Cardiac fibroblast (primary cell): ENCODE measurements around the gene ENPEP.
"Not testable (repeated sequence)": the region's sequence is repeated elsewhere in the genome, so short reads cannot be mapped to it uniquely, and the experiment has no call there.

Experiments
- DNase-seq, 2 donors: peaks; one replicate each; pipeline versions ENCODE4 v3.0.0 to v3.0.0-alpha.2; 2010; ENCODE audit warnings: low read depth in 2 of 2
- H3K4me3 ChIP-seq, 2 donors: replicated peaks in 1 of 2; 1 replicate in 1 of 2; 2 replicates in 1 of 2; pipeline ENCODE4 v1.5.1; 2011; ENCODE audit warnings: low read depth in 2 of 2, low read length in 2 of 2, mild to moderate bottlenecking in 2 of 2, moderate library complexity in 1 of 2
- CTCF ChIP-seq: IDR thresholded peaks from one replicate; pipeline ENCODE4 v1.5.1; 2011; ENCODE audit warnings: low read depth, mild to moderate bottlenecking, low read length, inconsistent platforms

ENPEP gene, protein sequence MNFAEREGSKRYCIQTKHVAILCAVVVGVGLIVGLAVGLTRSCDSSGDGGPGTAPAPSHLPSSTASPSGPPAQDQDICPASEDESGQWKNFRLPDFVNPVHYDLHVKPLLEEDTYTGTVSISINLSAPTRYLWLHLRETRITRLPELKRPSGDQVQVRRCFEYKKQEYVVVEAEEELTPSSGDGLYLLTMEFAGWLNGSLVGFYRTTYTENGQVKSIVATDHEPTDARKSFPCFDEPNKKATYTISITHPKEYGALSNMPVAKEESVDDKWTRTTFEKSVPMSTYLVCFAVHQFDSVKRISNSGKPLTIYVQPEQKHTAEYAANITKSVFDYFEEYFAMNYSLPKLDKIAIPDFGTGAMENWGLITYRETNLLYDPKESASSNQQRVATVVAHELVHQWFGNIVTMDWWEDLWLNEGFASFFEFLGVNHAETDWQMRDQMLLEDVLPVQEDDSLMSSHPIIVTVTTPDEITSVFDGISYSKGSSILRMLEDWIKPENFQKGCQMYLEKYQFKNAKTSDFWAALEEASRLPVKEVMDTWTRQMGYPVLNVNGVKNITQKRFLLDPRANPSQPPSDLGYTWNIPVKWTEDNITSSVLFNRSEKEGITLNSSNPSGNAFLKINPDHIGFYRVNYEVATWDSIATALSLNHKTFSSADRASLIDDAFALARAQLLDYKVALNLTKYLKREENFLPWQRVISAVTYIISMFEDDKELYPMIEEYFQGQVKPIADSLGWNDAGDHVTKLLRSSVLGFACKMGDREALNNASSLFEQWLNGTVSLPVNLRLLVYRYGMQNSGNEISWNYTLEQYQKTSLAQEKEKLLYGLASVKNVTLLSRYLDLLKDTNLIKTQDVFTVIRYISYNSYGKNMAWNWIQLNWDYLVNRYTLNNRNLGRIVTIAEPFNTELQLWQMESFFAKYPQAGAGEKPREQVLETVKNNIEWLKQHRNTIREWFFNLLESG

DNA sequence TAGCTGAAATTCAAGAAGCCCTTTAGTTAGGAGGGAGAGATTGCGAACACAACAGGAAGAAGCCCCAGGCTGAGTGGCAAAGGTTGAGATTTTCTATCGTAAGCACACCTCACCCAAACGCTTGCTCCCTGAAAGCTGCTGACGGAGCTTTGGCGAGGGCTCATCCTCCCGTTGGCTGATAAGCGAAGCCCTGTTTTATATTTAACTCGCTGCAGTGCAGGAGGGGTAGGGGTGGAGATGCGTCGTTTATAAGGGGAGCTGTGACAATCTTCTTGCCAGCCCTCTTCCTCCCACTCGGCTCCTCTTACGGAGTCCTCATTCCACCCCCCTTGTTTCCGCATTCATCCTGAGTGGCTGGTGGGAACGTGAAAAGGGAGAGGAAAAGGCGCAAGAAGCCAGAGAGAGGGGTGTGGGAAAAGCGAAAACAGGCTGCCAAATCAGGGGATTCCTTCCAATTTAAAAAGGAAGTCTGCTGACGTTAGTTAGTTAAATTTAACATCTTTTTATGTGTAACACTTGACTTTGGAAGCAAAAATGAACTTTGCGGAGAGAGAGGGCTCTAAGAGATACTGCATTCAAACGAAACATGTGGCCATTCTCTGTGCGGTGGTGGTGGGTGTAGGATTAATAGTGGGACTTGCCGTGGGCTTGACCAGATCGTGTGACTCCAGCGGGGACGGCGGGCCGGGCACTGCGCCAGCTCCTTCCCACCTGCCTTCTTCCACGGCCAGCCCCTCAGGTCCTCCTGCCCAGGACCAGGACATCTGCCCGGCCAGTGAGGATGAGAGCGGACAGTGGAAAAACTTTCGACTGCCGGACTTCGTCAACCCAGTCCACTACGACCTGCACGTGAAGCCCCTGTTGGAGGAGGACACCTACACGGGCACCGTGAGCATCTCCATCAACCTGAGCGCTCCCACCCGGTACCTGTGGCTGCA, at the start of gene ENPEP:
Gene ENPEP, plus strand, starts transcription at position 275 of the 938 bp plus-strand sequence. Its CDS starts 260 bp downstream, at position 535.
- peak within 1 kb of the TSS; percentile 35 to 53 for H3K4me3 ChIP-seq
- TF ChIP-seq CTCF: no peak
- DNase-seq: peak in 1 of 2 donors; percentile 70

DNA sequence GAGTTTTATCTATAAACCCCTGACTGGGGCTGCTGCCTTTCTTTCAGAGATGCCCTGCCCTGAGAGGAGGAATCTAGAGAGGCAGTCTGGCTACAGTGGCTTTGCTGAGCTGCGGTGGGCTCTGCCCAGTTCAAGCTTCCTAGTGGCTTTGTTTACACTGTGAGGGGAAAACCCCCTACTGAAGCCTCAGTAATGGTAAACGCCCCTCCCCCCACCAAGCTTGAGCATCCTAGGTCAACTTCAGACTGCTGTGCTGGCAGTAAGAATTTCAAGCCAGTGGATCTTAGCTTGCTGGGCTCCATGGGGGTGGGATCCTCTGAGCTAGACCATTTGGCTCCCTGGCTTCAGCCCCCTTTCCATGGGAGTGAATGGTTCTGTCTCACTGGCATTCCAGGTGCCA, 44.1 kb upstream of the ENPEP start:
- not testable (repeated sequence) for DNase-seq, H3K4me3 ChIP-seq

DNA sequence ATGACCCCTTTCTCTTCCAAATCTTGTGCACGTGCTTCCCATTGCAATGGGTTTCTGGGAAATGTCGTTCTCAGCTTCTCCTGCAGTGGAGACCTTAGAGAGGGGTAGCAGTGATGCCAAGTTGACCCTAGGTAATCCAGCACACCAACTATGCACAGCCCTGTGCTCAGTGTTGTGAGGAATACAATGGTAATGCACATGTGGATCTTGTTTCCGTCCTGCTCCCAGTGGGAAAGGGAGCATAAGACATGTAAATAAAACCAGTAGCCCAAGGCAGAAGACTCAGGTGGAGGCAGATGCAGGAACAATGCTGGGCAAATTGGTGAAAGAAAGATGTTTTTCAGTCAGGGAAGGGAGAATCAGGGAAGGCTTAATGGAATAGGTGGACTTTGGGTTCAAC, 38.7 kb upstream of the ENPEP start:
- DNase-seq, H3K4me3 ChIP-seq: not testable (repeated sequence)

- not testable (repeated sequence) for H3K4me3 ChIP-seq, DNase-seq
These were observed 36.7 kb upstream of the ENPEP start for GRCh38 chr4:110439209-110439608.

DNA sequence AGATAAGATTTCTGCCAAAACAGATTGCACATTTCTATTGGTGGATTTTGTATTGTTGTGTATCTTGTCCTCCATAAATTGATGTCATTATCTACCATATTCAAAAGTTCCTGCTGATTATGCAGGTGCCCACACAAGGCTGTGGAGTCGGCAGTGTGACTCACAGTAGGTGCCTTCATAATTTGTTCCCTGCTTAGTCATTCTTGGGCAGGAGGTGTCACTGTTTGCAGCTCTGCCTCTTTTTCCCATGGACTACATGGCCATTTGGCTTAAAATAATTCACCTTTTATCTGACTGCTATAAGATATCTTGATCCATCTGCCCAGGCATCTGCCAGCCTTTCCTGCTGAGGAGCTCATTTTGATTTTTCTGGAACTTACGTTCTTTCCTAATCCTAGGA, 33.6 kb upstream of the ENPEP start:
- TF ChIP-seq CTCF: no peak
- H3K4me3 ChIP-seq: no peak overlapping the region

GRCh38 chr4:110442788-110443187, 33.2 kb upstream of the ENPEP start:
- no peak overlapping the region for H3K4me3 ChIP-seq
- no peak for TF ChIP-seq CTCF
- no peak for DNase-seq

More for the DNA sequence above, 33.6 kb upstream of the ENPEP start:
- no peak for DNase-seq

GRCh38 chr4:110449947-110450346, 26.0 kb upstream of the ENPEP start:
- H3K4me3 ChIP-seq: no peak overlapping the region
- no peak for DNase-seq
- TF ChIP-seq CTCF: no peak
